PFSK-1 (cell line): ENCODE measurements around the gene IL17RC.

Experiments used
- FOXP2 ChIP-seq: optimal IDR thresholded peaks from 2 replicates; pipeline ENCODE3; 2011; ENCODE audit warnings: borderline replicate concordance, control low read depth, inconsistent platforms; ENCODE audit not compliant: insufficient read depth; ENCODE audit errors: extremely low read length, extremely low read depth
- POLR2AphosphoS5 ChIP-seq: IDR thresholded peaks from 2 replicates; pipeline ENCODE4 v1.6.1; 2012; ENCODE audit warnings: low read depth, mild to moderate bottlenecking, control low read depth, low read length, moderate library complexity
- REST ChIP-seq, 2 experiments: IDR thresholded peaks; 2 replicates each; pipeline versions ENCODE4 v1.6.1 to v1.8.0; 2011 to 2012; ENCODE audit warnings: low read depth in 2 of 2, low read length in 2 of 2, control low read depth in 1 of 2, inconsistent platforms in 1 of 2, mild to moderate bottlenecking in 1 of 2, moderate library complexity in 1 of 2; ENCODE audit not compliant: insufficient read depth in 1 of 2
- SIN3A ChIP-seq: IDR thresholded peaks from 2 replicates; pipeline ENCODE4 v1.6.1; 2012; ENCODE audit warnings: mild to moderate bottlenecking, low read length, moderate library complexity, borderline replicate concordance; ENCODE audit not compliant: insufficient read depth

DNA sequence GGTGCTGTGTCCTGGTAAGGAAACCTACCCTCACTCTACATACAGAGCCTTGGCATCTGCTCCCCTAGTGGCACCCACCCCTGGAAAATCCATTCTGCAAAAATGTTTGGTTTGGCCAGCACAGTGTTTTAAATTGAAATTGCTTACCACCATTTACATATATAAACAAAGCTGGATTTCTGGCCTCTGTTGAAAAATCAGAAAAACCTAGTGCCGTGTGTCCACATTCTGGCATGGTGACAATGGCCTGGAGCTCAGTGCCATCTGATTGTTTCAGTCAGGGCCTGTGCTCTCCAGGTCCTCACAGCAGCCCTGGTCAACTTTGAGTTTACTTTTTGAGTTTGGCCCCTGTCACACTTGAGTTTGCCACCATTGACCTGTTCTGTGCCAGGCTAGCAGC, 2.9 kb upstream of the IL17RC start:
- TF ChIP-seq FOXP2 (no peak), POLR2AphosphoS5 (no peak), SIN3A (no peak), REST (IDR thresholded peaks at IDR 0.05; ENCODE audit: insufficient read depth in 1 of 2, low read depth in 2 of 2, low read length in 2 of 2) (no peak)
